GM19438 (cell line): ENCODE measurements around the gene ITM2A.

Source experiments
- ATAC-seq: cut with Tn5 transposase; IDR thresholded peaks from one replicate; pipeline ENCODE4 v1.9.1; 2021; ENCODE audit warnings: low read depth; ENCODE audit not compliant: unreplicated experiment

ITM2A gene

DNA sequence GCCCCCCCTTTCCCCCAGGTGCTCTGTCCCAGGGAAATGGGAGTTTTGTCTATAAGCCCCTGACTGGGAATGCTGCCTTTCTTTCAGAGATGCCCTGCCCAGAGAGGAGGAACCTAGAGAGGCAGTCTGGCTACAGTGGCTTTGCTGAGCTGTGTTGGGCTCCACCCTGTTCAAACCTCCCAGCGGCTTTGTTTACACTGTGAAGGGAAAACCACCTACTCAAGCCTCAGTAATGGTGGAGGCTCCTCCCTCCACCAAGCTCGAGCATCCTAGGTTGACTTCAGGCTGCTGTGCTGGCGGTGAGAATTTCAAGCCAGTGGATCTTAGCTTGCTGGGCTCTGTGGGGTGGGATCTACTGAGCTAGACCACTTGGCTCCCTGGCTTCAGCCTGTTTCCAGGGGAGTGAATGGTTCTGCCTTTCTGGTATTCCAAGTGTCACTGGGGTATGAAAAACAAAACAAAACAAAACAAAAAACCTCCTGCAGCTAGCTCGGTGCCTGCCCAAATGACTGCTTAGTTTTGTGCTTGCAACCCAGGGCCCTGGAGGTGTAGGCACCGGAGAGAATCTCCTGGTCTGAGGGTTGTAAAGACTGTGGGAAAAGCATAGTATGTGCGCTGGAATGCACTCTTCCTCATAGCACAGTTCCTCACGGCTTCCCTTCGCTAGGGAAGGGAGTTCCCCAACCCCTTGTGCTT, 41.7 kb downstream of the ITM2A start:
- no peak for ATAC-seq
